HFF-Myc (cell line): ENCODE results near the gene UGT1A8.

Experiments
- DNase-seq: peaks from one replicate; pipeline ENCODE4 v3.0.0-alpha.2; 2011; ENCODE audit warnings: low read depth; ENCODE audit errors: extremely low read depth
- H3K4me3 ChIP-seq: replicated peaks from 2 replicates; pipeline ENCODE4 v1.5.1; 2011; ENCODE audit warnings: low read depth, mild to moderate bottlenecking, control low read depth, low read length
- TF ChIP-seq, protein P1 (sequence below): IDR thresholded peaks from 2 replicates; pipeline ENCODE4 v1.5.1; 2012; ENCODE audit warnings: mild to moderate bottlenecking, low read depth, low read length, control low read depth; ENCODE audit errors: missing control alignments

Gene UGT1A8

DNA sequence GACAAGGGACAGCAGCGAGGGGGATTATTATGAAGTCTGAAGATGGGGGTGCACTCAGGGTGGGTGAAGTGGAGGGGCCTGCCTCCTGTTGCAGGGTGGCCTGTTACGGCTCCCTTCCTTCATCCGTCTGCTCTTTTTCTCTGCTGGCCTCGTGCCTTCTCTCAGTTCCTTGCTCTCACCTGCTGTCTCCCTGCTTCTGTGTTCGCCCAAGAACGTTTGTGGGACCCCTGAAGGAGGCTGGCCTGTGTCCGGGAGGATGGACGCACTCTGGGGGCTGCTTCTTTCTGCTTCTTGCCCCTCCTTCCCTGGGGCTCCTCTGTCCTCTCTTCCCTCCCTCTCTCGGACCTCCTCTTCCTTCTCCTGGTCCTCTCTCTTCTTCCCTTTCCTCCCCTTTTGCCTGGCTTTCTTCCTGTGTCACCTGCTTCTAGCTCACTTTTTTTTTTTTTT is 174.5 kb downstream of the UGT1A8 start:
- TF ChIP-seq, protein P1, sequence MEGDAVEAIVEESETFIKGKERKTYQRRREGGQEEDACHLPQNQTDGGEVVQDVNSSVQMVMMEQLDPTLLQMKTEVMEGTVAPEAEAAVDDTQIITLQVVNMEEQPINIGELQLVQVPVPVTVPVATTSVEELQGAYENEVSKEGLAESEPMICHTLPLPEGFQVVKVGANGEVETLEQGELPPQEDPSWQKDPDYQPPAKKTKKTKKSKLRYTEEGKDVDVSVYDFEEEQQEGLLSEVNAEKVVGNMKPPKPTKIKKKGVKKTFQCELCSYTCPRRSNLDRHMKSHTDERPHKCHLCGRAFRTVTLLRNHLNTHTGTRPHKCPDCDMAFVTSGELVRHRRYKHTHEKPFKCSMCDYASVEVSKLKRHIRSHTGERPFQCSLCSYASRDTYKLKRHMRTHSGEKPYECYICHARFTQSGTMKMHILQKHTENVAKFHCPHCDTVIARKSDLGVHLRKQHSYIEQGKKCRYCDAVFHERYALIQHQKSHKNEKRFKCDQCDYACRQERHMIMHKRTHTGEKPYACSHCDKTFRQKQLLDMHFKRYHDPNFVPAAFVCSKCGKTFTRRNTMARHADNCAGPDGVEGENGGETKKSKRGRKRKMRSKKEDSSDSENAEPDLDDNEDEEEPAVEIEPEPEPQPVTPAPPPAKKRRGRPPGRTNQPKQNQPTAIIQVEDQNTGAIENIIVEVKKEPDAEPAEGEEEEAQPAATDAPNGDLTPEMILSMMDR: no peak
- H3K4me3 ChIP-seq: no peak overlapping the region
- DNase-seq: no peak

DNA sequence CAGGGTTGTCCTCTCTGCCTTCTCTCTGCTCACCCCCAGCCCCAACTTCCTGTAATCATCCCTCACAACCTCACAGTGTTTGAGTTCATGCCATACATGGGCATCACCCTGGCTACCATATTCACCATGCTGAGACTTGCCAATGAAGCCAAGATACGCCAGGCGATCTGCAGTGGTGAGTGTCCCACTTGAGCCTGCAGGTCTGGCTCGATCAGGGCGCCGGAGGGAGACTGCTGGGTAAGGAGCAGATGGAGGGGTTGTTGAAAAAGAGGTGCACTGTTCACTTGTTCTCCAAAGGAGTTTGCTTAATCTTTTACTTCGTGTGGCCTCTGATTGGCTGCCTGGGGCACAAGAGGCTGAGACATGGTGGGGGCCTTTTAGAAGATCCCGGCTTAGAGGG is 175.3 kb downstream of the UGT1A8 start:
- H3K4me3 ChIP-seq: no peak overlapping the region
- no peak for DNase-seq
- TF ChIP-seq, protein P1: no peak

DNA sequence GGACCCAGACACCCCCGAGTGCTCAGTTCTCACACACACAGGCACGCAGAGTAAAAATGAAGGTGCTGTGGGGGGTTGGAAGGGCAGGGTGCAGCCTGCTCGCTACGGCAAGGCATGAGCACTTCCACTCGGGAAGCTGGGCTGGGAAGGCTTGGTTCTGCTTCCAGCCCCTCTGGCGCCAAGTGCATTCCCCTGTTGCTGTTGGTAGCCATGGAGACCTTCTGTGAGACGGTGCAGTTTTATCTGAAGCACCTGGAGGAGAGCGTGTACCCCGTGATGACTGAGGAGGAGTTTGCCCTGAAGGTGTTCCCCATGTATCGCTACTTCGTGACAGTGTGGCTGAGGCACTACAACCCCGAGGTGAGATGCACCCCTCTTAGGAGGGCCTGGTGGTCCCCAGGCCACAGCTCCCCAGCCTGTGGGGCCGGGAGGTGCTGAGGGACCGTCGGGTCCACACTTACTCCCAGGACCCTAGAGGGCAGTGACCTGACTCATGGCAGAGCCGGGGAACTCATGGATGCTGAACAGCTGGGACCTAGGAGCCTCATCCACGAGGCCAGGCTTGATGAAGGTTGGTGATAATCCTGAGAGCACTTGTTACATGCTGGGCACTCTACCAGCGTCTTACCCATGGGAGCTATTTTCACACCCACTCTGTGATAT is 176.2 kb downstream of the UGT1A8 start:
- TF ChIP-seq, protein P1: no peak
- no peak for DNase-seq
- H3K4me3 ChIP-seq: no peak overlapping the region

DNA sequence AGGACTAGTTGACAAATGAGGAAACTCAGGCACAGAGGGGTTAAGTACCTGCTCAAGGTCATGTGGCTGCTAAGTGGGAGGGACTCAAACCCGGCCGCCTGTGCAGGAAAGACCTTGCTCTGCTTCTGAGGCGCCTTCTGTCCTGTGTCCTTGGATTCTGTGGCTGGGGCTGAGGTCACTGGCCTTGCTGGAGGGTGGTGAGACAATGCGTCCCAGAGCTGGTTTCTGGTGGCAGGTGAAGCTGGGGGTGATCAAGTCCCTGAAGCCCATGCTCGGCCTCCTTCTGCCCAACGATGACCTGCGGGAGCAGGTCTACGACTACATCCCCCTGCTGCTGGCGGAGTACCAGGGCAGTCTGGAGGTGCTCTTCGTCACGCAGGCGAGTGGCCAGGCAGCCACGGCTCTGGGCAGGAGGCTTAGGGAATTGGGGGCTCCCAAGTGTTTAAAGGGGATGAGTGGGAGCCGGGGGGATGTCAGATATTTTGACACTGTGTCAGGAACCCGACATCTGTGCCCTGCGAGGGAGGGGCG is 176.8 kb downstream of the UGT1A8 start:
- DNase-seq: no peak
- TF ChIP-seq, protein P1: no peak
- no peak overlapping the region for H3K4me3 ChIP-seq

DNA sequence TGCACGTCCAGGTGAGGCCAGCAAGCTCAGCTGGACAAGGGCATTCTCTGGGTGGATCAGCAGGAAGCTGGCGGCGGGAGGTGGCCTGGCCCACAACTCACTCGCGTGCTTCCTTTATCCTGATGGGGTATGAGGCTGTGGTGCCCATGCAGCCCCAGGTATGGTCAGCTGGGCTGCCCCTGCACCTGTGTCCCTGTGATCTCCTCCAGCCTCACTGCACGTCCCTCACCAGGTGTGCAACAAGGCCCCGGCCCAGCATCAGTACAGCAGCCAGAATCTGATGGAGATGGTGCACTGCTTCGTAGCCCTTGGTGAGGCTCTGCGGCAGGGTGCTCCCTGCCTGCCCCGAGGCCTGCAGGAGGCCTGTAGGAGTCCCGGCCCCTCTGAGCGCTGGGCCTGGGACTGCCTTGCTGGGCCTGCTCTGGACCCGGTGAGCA is 178.3 kb downstream of the UGT1A8 start:
- TF ChIP-seq, protein P1: no peak
- no peak overlapping the region for H3K4me3 ChIP-seq
- no peak for DNase-seq

DNA sequence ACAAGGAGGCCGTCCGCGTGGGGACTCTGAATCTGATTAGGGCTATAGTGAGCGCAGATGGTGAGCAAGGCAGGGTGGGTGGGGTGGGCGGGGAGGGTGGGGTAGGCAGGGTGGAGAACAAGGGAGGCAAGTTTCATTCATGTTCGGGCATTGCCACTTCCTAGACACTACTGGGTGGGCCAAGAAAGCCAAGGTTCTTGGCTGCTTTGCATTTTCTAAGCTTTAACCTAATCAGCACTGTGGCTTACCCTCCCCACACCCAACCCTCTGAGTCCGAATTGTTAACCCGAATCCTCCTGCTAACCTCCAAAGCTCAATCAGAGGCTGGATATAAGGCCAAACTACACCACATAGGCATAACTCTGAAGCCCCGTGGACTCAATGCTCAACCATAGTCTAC is 178.8 kb downstream of the UGT1A8 start:
- TF ChIP-seq, protein P1: no peak
- no peak for DNase-seq
- H3K4me3 ChIP-seq: no peak overlapping the region
